GM19351 (cell line): ENCODE measurements around the gene FPR1.

Experiments
- ATAC-seq: cut with Tn5 transposase; IDR thresholded peaks from one replicate; pipeline ENCODE4 v1.9.1; 2021; ENCODE audit warnings: mild to moderate bottlenecking, moderate library complexity; ENCODE audit not compliant: unreplicated experiment

The FPR1 gene, protein sequence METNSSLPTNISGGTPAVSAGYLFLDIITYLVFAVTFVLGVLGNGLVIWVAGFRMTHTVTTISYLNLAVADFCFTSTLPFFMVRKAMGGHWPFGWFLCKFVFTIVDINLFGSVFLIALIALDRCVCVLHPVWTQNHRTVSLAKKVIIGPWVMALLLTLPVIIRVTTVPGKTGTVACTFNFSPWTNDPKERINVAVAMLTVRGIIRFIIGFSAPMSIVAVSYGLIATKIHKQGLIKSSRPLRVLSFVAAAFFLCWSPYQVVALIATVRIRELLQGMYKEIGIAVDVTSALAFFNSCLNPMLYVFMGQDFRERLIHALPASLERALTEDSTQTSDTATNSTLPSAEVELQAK

DNA sequence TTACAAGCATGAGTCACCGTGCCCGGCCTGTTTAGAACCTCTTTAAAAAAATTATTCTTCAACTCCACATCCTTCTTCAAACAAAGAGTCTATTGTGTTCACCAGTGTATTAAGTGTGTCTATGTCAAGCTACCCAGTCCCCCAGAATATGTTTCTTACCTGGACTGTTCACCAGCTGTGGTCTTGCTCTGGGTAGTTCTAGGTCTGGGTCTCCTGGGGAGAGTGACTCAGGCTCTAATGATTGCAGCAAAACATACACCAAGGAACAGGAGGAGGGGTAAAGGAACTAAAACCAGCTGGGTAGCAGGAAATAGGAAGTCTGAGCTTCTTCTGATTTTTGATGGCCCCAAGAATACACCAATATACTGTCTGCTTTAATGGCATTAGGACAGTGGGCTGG, at the start of gene FPR1:
TSS of gene FPR1 (minus strand) at position 224 of the 400 bp plus-strand sequence. CDS start 4,884 bp downstream, outside the sequence.
- no peak for ATAC-seq

DNA sequence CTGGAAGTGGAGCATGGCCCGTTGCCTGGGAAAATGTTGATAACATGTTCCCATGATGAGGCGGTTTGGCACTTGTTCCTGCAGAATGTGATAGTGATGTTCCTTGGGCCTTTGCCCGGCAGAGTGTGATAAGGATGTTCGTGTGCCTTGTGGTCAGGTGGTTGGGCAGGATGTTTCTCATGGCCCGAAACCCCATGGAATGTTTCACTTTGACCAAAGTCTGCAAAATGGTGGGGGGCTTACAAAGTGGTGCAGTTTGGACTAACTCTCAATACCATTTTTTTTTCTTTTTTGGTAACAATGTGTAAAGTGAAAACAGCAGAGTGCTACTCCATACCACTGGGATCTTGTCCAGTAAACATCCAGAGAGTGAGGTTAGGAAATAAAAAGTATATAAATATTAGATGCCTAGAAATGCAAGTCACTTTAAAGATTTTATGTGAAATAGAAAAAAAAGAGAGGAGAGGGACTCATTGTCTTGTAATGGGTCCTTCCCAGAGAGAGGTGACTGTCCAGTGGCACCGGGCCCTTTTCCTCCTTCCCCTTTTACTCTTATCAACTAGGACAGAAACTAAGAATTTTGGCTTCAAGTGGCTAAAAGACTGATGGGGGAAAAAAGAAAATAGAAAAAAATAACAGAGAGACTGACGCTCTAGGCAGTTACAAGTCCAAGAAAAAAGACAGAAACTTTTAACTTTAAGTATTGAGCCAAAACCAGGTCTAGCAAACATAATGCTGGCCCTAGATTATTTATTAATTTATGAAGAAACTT, 49.0 kb upstream of the FPR1 start:
- no peak for ATAC-seq

DNA sequence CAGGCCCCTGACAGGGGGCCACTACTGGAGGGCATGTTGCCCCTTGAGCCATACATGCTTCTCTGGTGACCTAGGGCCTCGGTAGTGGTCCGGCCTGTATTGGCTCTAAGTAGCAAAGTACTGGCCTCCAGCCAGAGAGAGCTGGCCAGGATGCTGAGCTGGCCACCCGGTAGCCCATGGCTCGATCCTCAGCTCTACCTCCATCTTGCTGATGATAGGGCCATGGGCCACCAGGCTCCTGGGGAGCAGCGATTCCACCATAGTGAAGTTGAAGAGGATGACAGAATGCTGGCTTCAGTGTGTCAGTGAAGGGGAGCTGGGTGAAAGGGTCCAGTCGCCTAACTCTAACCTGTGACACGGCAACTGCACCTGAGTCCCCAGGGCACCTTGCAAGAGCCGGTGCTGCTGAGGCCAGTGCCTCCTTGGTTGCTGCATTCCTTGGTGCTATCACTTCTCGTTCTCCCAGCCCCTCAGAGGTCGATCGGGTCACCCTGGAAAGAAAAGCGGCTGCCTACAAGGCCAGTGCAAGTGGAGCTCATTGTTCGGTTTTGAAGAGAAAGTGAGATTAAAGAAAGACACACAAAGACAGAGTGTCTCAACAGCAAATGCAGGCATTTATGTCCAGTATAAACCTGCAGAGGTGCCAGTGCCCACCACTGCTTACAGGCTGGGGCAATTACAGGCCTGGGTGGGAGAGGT, 48.2 kb upstream of the FPR1 start:
- no peak for ATAC-seq

DNA sequence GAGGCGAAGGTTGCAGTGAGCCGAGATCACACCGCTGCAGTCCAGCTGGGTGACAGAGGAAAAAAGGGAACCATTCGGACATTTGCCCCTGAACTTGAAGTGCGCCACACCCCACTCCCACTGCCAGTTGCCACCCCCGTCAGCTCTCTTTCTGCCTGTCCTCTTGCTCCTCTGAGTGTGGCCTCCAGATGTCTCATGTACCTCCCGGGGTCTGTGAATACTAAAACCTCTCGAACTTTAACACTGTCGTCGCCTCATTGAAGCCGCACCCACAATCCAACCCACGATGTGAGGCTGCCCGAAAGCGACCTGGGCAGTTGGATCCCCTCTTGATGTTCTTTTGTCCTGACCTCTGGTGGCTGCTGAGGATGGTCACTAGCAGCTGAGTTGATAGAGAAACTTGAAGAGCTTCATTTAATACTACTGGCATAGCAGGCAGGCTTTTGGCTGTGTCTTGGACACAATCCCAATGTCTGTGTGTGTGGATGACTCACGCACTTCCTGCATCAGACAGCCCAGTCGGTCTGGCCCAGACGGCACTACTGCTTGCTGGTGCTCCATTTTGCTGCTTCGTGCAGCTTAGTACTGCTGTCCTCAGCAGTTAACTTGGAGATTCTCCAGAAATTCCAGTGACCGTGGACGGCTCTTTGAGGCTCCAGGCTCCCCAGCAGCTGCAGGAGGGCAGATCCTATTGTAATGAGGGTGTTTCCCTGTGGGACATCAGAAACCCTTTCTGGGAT, 47.5 kb upstream of the FPR1 start:
- no peak for ATAC-seq

DNA sequence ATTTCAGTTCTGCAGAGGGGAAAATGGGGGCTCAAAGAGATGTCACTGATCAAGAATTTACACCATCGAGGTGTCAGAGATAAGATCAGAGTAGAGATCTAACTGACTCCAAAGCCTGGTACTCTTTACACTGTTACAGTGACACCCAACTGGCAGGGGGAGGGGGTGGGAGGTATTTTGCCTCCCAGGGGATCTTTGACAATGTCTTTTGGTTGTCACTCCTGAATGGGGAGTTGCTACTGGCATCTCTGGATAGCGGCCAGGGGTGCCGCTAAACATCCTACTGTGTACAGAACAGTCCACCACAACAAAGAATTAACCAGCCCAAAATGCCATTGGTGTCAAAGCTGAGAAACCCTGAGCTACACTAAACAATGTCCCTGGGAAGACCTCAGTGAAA, 46.4 kb upstream of the FPR1 start:
- ATAC-seq, result no peak

DNA sequence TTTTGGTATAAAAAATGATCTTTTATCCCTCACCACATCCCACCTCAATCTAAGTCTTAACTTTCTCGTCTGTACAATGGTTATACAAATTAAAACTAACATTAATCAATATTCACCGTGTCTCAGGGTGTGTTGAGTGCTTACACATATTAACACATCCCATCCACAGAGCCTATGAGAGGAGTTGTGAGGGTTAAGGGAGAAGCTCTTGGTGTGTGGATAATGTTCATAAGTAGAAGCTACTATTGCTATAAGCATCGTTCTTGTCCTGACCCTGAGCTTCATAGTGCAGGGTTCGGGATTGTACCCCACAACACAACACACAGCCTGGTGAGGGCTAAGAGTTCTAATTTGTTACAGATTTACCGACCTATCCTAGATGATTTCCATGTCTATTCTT, 45.8 kb upstream of the FPR1 start:
- no peak for ATAC-seq

DNA sequence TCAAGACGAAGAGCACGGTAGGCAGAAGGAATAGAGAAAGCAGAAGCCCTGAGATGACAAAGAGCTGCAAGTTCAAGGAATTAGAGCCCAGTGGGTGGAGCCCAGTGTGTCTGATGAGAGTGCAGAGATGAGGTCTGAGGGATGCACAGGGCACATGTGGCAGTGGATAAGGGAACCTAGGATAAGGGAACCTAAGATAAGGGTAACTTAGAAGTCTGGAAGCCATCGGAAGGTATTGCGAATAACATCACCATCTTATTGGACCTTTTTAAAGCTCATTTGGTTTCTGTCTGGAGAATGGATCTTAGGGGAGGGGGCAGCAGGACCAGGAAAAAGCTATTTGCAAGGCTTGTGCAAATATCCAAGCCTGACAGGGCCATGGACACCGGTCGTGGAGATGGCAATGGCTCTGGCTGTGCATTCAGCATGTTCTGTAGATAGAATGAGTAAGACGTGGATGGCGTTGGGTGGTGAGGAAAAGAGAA, 44.6 kb upstream of the FPR1 start:
- no peak for ATAC-seq

DNA sequence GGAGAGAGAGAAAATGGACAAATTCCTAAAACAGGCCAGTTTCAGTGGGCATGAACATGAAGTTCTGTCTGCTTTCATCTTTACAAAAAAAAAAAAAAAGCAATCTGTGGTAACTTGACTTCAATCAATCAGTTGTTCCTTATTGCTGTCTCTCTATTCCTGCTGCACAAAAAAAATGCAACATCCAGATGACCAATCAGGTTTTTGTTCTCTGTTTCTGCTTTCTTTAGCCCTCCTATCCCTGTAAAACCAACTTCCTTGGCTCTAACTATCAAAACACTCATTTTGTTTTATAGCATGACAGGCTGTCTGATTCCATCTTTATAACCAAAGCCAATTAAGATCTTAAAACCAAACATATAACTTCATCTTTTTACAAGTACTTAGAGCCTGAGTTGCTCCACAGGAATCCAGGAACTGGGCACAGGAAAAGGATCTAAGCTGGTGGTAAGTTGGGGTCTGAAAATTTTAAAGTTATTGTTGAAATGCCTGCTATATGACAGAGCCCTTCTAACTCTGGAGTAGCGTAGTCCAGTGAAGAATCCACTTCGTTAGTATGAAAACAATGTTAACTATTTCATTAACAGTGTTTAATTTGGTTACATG, 43.3 kb upstream of the FPR1 start, which contains the start of gene FPR3:
TSS of gene FPR3 (plus strand) at position 273 of the 606 bp plus-strand sequence. CDS start 28,592 bp downstream, outside the sequence.
- ATAC-seq, result no peak

DNA sequence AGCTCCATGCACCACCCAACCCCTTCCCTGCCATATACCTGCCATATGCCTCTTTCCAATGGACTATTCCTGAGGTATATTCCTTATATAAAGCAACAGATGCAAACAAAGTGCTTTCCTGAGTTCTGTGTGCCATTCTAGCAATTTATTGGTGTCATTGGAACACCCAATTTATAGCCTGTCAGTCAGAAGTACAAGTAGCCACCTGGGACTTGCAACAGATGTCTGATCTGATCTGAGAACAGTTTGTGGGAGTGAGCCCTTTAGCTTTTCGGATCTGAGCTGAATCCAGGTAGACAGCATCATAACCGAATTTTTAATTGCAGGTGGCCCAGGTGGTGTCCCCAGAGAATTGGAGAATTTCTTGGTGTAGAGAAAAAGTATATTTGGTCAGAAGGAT, 42.3 kb upstream of the FPR1 start:
- no peak for ATAC-seq

DNA sequence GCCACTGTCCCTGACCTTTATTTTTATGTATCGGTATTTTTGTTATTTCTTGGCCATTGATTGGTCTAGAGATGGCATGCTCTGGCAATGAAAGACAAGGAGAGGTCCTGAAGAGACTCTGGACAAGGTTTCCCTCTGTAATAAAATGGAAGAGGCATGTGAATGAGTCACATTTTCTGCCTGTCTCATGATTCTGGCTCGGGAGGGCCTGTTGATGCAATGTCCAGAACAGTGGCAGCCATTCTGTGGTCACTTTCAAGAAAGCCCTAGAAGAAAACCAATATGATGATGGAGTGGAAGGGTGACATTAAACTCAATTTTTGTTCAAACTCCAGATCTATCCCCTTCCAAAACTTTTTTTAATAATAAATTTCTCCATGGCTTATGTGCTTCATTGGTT, 41.3 kb upstream of the FPR1 start:
- no peak for ATAC-seq

DNA sequence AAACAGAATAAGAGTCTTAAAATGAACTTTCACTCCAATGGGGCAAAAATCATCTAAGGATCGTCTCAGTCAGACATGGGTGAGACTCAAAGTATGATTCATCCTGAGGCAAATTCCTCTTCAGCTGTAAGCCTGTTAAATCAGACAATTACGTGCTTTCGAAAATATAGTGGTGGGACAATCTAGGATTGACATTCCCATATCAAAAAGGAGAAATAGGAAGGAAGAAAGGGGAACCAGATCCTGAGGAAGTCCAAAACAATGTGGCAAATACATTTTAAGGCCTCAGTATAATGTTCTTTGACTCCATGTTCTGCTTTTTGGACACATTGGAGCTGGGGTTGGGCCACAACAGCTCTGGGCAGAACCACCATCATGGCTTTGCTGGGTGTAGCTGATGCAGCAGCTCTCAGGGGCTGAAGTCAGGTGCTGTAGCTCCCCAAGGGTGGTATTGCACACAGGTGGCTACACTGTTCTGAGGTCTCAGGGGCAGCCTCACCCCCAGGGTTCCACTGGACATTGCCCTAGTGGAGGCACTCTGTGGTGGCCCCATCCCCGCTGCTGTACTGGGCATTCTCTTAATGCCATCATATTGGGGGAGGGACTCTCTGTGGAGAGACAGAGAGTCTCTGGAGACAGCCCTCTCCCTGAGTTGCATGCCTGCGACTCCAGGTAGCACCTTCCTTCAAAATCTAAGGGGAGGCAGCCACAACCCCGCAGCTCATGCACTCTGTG, 37.5 kb upstream of the FPR1 start:
- ATAC-seq, result no peak

DNA sequence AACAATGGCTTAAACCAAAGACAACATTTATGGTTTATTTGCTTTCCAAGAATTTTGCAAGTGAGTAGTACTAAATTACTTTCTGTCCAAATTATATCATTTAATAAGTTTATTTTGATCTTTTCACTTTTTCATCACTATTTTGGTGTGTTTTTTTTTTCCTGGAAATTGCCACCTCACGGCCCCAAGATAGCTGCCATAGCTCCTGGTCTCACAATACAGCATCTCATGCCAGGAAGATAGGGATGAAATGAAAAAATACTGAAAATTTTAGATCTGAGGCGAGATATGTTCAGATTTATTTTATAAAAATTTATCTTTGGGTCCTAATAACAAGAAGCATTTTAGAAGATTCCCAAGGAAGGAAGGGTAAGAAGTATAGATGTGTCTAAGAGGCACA, 36.4 kb upstream of the FPR1 start:
- ATAC-seq, result no peak

DNA sequence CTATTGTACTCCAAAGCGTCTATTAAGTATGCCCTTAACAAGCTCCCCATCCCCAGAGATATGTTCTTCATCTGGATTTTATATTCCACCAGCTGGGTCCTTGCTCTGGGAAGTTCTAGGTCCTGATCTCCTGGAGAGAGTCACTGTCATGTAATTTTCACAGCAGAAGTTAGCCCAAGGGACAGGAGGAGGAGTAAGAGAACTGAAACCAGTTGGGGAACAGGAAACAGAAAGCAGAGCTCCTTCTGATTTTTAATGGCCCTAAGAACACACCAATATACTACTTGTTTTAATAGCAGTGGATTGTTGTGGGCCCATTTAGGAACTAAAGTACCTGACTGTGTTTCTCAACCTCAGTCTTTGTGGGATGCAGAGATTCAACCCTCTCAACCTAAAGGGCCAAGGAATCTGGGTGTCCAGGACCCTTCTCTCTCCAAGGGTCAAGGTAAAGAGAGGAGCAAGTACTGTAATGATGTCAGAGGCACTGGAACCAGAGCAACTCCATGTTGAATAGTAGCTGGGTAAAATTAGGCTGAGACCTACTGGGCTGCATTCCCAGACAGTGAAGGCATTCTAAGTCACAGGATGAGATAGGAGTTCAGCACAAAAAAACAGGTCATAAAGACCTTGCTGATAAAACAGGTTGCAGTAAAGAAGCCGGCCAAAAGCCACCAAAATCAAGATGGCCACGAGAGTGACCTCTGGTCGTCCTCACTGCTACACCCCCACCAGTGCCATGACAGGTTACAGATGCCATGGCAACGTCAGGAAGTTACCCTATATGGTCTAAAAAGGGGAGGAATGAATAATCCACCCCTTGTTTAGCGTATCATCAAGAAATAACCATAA, 35.2 kb upstream of the FPR1 start:
- ATAC-seq, result no peak

DNA sequence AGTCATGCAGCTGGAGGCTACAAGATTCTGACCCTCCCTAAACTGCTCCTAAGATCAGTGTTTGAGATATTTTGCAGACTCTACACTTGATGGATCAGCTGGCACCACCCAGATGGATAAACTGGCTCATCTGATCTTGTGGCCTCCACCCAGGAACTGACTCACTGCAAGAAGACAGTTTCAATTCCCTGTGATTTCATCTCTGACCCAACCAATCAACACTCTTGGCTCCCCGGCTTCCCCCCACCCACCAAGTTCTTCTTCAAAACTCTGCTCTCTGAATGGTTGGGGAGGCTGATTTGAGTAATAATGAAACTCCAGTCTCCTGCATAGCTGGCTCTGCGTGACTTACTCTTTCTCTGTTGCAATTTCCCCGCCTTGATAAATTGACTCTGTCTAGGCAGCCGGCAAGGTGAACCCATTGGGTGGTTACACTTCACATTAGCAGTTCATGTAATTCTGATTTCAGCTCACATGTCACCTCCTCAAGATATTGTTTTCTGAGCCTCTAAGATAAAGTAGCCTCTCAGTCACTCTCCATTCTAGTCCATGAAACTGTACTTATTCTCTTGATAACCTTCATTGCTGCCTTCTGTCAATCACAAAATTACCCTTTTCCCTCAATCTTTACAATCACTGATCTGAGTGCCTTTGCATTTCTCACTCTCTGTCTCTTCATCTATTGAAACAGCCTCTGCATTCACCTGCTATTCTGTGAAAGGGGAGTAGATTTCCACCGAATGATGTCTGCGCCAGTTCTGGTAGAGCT, 33.4 kb upstream of the FPR1 start:
- no peak for ATAC-seq

DNA sequence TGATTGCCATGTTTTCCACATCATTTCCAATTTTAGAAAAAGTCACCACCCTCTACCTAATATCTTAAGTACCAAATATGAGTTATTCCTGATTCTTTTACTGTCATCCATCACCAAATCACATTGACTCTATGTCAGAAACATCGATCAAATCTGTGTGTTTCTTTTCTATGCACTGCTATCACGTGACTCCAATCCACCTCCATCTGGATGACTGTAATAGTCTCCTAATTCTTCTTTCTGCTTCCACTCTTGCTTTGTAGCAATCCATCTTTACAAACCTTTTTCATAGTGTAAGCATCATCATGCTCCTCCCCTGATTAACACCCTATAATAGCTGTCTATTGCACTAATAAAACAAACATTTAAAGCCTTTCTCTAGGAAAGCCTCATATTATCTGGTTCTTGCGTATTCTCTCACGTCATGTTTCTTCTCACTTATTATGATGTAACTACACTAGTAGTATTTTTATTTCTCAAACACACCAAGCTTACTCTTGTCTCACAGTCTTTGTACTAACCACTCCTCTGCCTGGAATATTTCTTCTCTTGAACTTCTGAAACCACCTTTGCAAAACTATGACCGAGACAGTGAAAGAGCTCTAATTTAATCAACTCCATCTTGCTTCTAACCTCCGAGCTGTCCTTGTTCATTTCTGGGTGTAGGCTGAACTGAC, 32.6 kb upstream of the FPR1 start:
- ATAC-seq, result no peak

DNA sequence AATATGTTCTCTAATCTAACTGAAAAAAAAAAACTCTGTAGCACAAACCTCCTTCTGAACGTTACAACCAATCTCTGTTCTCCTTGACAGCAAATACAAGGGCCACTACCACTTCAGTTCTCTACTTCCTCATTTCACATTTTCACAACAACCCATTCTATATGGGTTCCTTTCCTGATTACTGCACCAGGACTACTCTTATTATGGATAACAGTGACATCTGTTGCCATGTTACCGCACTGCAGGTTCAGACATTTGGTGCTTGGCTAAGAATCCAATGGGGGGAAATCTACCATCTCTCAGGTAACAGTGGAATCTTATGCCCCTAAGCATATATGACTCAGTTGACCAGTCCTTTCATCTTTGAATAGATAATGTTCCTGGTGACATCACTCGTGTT, 31.7 kb upstream of the FPR1 start:
- ATAC-seq, result no peak

DNA sequence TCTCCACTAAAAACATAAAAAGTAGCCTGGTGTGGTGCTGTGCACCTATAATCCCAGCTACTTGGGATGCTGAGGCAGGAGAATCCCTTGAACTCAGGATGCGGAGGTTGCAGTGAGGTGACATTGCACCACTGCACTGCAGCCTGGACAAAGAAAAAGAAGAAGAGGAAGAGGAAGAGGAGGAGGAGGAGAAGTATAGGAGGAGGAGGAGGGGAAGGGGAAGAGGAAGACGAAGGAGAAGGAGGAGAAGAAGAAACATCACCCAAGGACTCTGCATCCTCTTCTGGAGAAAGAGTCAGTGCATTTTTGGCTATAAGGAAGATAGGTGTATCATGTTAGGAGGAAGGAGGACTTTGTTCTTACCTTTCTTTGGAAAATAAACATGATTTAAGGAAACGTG, 30.3 kb upstream of the FPR1 start:
- ATAC-seq, result no peak

DNA sequence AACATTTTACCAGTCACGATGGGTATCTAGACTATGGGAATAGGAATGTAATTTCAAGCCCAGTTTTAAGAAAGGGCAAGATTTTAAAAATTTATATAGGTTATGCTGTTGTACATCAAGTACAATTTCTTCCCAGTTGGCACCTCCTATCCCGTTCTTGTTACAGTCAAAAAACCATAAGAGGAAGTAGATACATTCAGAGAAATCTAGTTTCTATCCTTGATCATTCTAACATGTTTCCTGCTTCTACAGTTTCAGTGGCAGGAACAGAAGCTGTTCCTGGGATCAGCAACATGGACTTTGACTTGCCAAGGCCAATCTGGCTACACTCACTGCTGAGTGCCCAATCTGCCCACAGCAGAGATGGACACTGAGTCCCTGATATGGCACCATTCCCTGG, 28.6 kb upstream of the FPR1 start:
- no peak for ATAC-seq
